ENCODE data around the gene VEGFA.

Gene VEGFA

DNA sequence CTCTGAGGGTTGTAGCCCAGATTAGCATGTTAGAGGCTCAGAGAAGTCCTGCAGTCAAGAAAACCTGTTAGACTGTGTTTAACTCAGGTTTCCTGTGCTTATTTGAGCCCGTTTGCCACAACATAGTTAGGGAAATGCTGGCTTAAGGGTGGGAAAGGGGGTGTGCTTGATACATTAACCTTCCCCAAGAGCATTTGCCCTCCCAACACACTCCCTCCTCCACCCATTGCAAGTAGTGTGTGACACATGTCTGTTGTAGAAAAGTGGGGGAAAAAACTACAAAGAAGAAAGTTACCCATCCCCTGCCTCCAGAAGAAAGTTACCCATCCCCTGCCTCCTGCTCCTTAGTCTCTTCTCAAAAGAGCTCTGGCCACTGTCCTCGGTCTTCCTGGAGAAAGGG is 45.7 kb upstream of the VEGFA start:
- H4K20me1 ChIP-seq (ENCODE audit: insufficient read depth): no peaks in the 10 kb centered on the region
- peaks cover 34% of the 10 kb centered on the region for H3K4me1 ChIP-seq (ENCODE audit: low read depth, poor library complexity, severe bottlenecking)
- peak overlapping the region; percentile 52 for H3K4me2 ChIP-seq
- peak overlapping the region; percentile 30; the same call in 1 of the 2 replicates for H2AFZ ChIP-seq (ENCODE audit: low read depth)
- no peak overlapping the region for H3K9ac ChIP-seq
- no peaks in the 10 kb centered on the region for H3K27me3 ChIP-seq (ENCODE audit: insufficient read depth, low read depth)
- peak overlapping the region; percentile 16; the same call in 1 of the 2 replicates for H3K27ac ChIP-seq
- no peak overlapping the region for H3K4me3 ChIP-seq (IDR thresholded peaks at IDR 0.05; ENCODE audit: insufficient read depth, low read depth, low read length)
- no peaks in the 10 kb centered on the region for H3K79me2 ChIP-seq (ENCODE audit: insufficient read depth, low read depth)
- TF ChIP-seq, protein P1, sequence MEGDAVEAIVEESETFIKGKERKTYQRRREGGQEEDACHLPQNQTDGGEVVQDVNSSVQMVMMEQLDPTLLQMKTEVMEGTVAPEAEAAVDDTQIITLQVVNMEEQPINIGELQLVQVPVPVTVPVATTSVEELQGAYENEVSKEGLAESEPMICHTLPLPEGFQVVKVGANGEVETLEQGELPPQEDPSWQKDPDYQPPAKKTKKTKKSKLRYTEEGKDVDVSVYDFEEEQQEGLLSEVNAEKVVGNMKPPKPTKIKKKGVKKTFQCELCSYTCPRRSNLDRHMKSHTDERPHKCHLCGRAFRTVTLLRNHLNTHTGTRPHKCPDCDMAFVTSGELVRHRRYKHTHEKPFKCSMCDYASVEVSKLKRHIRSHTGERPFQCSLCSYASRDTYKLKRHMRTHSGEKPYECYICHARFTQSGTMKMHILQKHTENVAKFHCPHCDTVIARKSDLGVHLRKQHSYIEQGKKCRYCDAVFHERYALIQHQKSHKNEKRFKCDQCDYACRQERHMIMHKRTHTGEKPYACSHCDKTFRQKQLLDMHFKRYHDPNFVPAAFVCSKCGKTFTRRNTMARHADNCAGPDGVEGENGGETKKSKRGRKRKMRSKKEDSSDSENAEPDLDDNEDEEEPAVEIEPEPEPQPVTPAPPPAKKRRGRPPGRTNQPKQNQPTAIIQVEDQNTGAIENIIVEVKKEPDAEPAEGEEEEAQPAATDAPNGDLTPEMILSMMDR (conservative IDR thresholded peaks at IDR 0.05; ENCODE audit: low read depth, low read length): no peak
- no peaks in the 10 kb centered on the region for H3K36me3 ChIP-seq (ENCODE audit: insufficient read depth)

DNA sequence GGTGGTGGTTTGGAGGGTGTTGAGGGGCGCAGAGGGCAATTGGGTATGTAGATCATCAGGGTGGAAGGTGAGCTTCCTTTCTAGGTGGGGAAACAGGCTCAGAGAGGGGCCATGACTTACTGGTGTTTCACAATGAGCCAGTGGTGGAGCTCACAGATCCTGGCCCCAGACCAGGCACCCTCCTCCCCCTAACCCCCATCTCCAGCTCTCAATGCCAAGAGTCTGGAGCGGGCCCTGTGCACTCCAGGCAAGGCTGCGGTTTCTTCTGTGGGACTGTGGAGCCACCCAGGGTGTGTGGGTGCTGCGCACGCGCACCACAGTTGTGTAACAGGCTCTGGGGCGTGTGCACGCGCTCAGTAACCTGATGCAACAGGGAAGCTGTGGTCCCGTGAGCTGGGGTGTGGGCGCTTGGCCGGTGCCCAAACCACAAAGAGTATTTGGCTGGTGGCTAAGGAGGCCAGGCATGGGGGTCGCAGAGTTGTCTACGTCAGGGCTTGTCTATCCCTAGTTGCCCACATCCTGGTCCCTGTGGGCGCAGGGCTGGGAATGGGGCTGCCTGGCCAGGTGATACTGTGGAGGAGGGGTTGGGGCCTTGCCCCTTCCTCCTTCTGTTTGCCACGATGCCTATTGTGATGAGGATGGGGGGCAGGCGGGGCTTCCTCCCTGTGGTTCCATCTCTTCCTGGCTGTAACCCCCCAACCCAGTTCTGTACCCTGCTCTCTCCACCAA is 44.9 kb upstream of the VEGFA start:
- Histone ChIP-seq H3K4me1 (ENCODE audit: low read depth, poor library complexity, severe bottlenecking) (peaks cover 34% of the 10 kb centered on the region), H3K79me2 (ENCODE audit: insufficient read depth, low read depth) (no peaks in the 10 kb centered on the region), H3K4me3 (IDR thresholded peaks at IDR 0.05; ENCODE audit: insufficient read depth, low read depth, low read length) (no peak overlapping the region), H3K36me3 (ENCODE audit: insufficient read depth) (no peaks in the 10 kb centered on the region), H3K27me3 (ENCODE audit: insufficient read depth, low read depth) (no peaks in the 10 kb centered on the region), H3K9ac (peak overlapping the region; percentile 23; the same call in 1 of the 2 replicates), H3K27ac (peak overlapping the region; percentile 16; the same call in 1 of the 2 replicates), H2AFZ (ENCODE audit: low read depth) (peak overlapping the region; percentile 30; the same call in 1 of the 2 replicates), H4K20me1 (ENCODE audit: insufficient read depth) (no peaks in the 10 kb centered on the region), H3K4me2 (peak overlapping the region; percentile 52)
- TF ChIP-seq, protein P1 (conservative IDR thresholded peaks at IDR 0.05; ENCODE audit: low read depth, low read length): no peak

DNA sequence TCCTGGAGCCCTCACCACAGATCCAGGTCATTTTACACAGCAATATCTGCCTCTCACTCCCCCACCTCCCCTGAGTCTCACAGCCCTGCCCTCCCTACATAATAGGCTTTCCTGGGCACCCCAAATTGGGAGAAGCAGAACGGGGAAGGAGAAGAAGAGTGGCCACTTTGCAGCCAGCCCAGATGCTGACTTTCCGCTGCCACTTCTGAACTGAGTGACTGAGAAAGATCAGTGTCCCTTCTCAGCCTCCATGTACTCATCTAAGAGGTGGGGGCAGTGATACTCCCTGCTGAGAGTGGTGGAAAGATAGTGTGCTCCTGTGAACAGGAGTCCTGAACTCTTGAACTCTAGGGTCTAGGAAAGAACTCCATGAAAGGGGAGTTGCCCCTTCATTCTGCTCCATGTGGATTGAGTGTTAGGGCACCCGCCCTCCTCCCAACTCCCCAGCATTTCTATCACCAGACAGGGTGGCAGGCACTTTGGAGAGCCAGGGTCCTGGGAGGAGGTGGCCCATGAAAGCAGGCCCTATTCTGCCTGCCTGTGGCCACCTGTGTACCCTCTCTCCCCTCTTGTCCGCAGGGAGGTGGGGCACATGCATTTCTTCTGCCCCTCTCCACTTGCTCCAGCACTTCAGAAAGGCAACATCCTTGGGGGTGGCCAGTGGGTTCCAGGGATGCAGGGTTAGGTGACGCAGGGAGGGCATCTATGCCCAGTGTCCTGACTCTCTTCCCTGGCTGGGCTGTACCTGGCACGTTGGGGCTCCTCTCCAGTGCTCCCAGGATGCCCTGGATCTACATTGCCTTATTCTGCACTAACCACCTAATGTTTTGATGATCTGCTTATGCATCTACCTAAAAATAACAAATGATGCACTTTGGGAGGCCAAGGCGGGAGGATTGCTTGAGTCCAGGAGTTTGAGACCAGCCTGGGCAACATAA is 44.1 kb upstream of the VEGFA start:
- Histone ChIP-seq H3K4me3 (IDR thresholded peaks at IDR 0.05; ENCODE audit: insufficient read depth, low read depth, low read length) (no peak overlapping the region), H3K27me3 (ENCODE audit: insufficient read depth, low read depth) (no peaks in the 10 kb centered on the region), H3K4me2 (peak overlapping the region; percentile 52), H3K79me2 (ENCODE audit: insufficient read depth, low read depth) (no peaks in the 10 kb centered on the region), H4K20me1 (ENCODE audit: insufficient read depth) (no peaks in the 10 kb centered on the region), H3K9ac (peak overlapping the region; percentile 23; the same call in 1 of the 2 replicates), H3K27ac (peak overlapping the region; percentile 16), H3K36me3 (ENCODE audit: insufficient read depth) (no peaks in the 10 kb centered on the region), H2AFZ (ENCODE audit: low read depth) (peak overlapping the region; percentile 30; the same call in 1 of the 2 replicates), H3K4me1 (ENCODE audit: low read depth, poor library complexity, severe bottlenecking) (peaks cover 34% of the 10 kb centered on the region)
- TF ChIP-seq, protein P1 (conservative IDR thresholded peaks at IDR 0.05; ENCODE audit: low read depth, low read length): no peak

DNA sequence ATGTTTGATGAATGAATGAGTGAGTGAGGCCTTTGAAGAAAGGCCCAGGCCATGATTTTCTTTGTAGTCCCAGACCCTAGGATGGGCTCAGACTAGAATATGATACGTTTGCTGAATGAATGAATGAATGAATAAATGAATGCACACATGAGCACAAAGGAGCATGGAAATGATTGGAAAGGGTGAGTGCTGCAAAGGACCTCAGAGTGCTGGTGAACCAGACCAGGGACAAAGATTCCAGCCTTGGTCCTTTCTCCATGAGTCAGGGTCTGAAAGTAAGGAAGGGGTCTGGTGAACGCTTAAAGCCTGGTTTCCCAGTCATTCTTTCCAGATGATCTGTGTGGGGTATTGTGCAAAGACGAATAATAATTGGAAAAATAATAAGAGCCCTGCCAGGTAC is 42.4 kb upstream of the VEGFA start:
- H3K36me3 ChIP-seq (ENCODE audit: insufficient read depth): no peaks in the 10 kb centered on the region
- H3K27me3 ChIP-seq (ENCODE audit: insufficient read depth, low read depth): no peaks in the 10 kb centered on the region
- H3K27ac ChIP-seq: no peak overlapping the region
- H3K4me2 ChIP-seq: no peak overlapping the region
- TF ChIP-seq, protein P1 (conservative IDR thresholded peaks at IDR 0.05; ENCODE audit: low read depth, low read length): no peak
- no peak overlapping the region for H3K9ac ChIP-seq
- H4K20me1 ChIP-seq (ENCODE audit: insufficient read depth): no peaks in the 10 kb centered on the region
- no peak overlapping the region for H3K4me3 ChIP-seq (IDR thresholded peaks at IDR 0.05; ENCODE audit: insufficient read depth, low read depth, low read length)
- H3K79me2 ChIP-seq (ENCODE audit: insufficient read depth, low read depth): no peaks in the 10 kb centered on the region
- no peak overlapping the region for H2AFZ ChIP-seq (ENCODE audit: low read depth)
- H3K4me1 ChIP-seq (ENCODE audit: low read depth, poor library complexity, severe bottlenecking): peaks cover 34% of the 10 kb centered on the region
